Head of caudate nucleus (tissue), 42 donors: ENCODE data around the gene TEAD1.

Experiments
- DNase-seq, 42 donors: peaks; one replicate each; pipeline versions ENCODE4 v3.0.0 to v3.0.0-alpha.2; 2020 to 2021; ENCODE audit warnings: mixed read lengths in 7 of 42
- intact Hi-C: fragments of 100-400 bp; cut with DNase I; formaldehyde crosslinking; loops from one replicate; pipeline ENCODE4 v1.15.0; 2022

TEAD1 gene

GRCh38 chr11:12885717-12886239 is 211.6 kb downstream of the TEAD1 start:
- intact Hi-C loops: loop anchor here (5.0 kb wide), 1 partner anchor 208 kb away; no protein-coding TSS in a partner anchor

DNA sequence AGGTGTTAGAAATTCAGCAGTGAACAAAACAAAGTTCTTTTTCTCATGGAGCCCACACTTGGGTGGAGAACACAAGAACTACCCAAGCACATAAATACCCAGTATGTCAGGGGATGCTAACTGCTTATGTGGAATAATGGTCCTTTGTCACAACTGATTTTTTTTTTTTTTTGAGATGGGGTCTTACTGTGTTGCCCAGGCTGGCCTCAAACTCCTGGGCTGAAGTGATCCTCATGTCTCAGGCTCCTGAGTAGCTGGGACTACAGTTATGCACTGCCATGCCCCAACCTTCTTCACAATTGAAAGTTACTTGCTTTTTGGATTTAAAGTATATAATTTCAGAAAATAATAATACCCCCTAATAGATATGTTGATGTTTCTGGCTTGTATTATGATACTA is 212.3 kb downstream of the TEAD1 start:
- no peak for DNase-seq
- intact Hi-C loops: loop anchor here (5.0 kb wide), 1 partner anchor 209 kb away; no protein-coding TSS in a partner anchor

More at GRCh38 chr11:12885717-12886239, 211.6 kb downstream of the TEAD1 start:
- no peak for DNase-seq

- intact Hi-C loops: loop anchor here (5.0 kb wide), 1 partner anchor 211 kb away; no protein-coding TSS in a partner anchor
- DNase-seq: peak; percentile 57 to 94 (median 84)
These were observed 214.4 kb downstream of the TEAD1 start for GRCh38 chr11:12888525-12889158.

GRCh38 chr11:12889243-12889642 is 215.0 kb downstream of the TEAD1 start:
- intact Hi-C loops: loop anchor here (5.0 kb wide), 1 partner anchor 212 kb away; no protein-coding TSS in a partner anchor

GRCh38 chr11:12890476-12890875 is 216.3 kb downstream of the TEAD1 start:
- no peak for DNase-seq
- intact Hi-C loops: loop anchor here (5.0 to 10.0 kb wide), 2 partner anchors 558 to 836 kb away; no protein-coding TSS in a partner anchor

More at GRCh38 chr11:12889243-12889642, 215.0 kb downstream of the TEAD1 start:
- peak in 6 of 42 donors; percentile 11 to 62 (median 20) for DNase-seq

DNA sequence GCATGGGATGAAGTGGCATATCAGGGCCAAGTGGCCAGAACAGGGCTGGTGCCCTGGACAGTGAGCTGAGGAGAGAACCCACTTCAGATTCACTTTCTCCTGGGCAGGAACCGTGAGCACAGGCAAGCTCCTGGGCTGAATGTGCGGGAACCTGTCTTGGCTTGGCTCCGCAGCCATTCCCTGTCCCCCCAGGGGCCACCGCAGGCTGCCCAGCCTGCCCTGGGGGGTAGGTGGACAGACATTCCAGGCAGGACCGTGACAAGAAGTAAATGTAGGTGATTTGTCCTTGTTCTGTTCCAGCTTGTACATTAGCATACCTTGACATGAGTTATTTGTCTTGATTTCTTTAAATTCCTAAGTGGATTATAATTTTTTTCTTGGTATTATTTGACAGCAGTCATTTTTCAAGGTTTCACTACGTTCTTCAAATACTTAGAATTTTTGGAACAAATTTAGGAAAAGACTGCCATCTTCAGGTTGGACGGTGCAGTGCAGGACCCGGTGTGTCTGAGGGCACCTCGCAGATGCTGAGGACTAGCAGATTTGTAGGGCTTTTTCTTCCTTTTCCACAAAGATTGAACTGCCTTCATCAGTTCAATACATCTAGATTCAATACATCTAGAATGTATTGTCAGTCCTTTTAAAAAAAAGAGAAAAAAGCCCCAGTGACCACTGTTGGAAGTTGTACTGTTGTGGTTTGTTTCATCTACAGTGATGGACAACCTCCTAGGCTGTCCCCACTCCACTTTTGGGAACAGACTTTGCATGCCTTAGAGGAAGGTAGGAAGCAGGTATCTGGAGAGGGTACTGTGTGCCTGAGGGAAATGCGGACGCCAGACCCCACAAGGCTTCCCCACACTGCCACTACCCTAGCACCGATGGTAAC is 219.8 kb downstream of the TEAD1 start:
- peak in 41 of 42 donors; percentile 47 to 89 (median 77) for DNase-seq
- intact Hi-C loops: loop anchor here (5.0 to 10.0 kb wide), 2 partner anchors 562 to 839 kb away; no protein-coding TSS in a partner anchor

- intact Hi-C loops: loop anchor here (5.0 to 10.0 kb wide), 2 partner anchors 610 to 843 kb away; no protein-coding TSS in a partner anchor
- DNase-seq: peak in 11 of 42 donors; percentile 13 to 64 (median 29)
These were observed 223.2 kb downstream of the TEAD1 start for GRCh38 chr11:12897390-12897789.

DNA sequence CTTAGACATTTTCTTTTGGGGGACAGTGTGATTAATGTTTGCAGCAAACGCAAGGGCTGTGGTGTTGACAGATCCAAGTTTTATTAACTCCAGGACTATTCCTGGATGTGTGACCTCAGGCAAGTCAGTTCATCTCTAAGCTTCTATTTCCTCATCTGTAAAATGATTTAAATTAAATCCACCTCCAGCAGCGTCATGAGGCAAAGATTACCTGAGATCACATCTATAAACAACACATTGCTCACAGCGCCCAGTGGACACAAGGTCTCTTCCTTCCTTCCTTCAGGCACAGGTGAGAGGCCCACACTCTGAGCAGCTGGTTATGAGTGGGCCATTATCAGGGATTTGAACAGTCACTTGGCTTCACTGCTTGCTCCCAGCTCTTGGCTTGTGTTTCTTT is 223.6 kb downstream of the TEAD1 start:
- DNase-seq: no peak
- intact Hi-C loops: loop anchor here (5.0 to 10.0 kb wide), 2 partner anchors 611 to 843 kb away; no protein-coding TSS in a partner anchor

GRCh38 chr11:12900496-12900895 is 226.3 kb downstream of the TEAD1 start:
- intact Hi-C loops: no loop called here
- DNase-seq: no peak

- intact Hi-C loops: no loop called here
- DNase-seq: no peak
These were observed 227.1 kb downstream of the TEAD1 start for GRCh38 chr11:12901272-12901671.

DNA sequence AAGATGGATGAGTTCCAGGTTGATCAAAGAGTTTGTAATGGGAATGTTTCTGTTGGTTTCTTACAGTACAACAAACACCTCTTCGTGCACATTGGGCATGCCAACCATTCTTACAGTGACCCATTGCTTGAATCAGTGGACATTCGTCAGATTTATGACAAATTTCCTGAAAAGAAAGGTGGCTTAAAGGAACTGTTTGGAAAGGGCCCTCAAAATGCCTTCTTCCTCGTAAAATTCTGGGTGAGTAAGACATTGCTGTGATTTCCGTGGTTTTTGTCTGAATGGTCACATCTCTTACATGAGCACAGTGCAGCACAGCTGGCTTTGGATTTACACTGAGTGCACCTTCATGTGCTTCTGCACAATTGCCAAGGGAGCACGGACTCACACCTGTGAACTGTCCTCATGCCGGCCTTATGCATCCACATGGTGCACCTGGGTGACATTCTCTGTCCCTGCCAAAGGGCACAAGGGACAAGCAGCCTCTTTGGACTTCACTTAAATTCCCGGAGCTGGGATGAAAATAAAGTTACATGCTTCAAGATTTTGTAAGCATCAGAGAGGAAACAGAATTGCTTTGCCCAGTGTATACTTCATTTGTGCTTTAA is 227.8 kb downstream of the TEAD1 start:
- intact Hi-C loops: no loop called here
- DNase-seq: no peak

- intact Hi-C loops: no loop called here
- no peak for DNase-seq
These were observed 228.7 kb downstream of the TEAD1 start for GRCh38 chr11:12902791-12903486.

GRCh38 chr11:12905435-12905834 is 231.2 kb downstream of the TEAD1 start:
- peak in 1 of 42 donors; percentile 39 for DNase-seq
- intact Hi-C loops: no loop called here

- intact Hi-C loops: no loop called here
- no peak for DNase-seq
These were observed 232.3 kb downstream of the TEAD1 start for GRCh38 chr11:12906501-12906900.

DNA sequence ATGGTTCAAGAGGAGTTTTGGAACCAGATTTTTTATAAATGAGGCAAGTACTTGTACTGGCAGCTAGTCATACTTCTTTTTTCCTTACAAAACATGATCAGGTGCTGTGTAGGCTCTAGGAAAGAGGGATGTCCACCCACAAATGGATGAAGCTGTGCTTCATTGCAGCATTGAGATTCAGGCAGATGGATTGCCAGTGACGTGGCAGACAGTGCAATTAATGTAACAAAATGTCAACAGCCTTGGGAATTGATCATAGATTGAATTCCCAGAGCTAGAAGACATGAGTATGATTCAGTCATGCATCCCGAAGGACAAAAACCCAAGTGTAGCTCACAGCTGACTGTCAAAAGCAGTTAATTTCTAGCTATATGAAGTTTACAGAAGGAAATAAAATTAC is 235.7 kb downstream of the TEAD1 start:
- intact Hi-C loops: loop anchor here (10.0 kb wide), 1 partner anchor 245 kb away; no protein-coding TSS in a partner anchor
- peak in 12 of 42 donors; percentile 13 to 69 (median 37) for DNase-seq

DNA sequence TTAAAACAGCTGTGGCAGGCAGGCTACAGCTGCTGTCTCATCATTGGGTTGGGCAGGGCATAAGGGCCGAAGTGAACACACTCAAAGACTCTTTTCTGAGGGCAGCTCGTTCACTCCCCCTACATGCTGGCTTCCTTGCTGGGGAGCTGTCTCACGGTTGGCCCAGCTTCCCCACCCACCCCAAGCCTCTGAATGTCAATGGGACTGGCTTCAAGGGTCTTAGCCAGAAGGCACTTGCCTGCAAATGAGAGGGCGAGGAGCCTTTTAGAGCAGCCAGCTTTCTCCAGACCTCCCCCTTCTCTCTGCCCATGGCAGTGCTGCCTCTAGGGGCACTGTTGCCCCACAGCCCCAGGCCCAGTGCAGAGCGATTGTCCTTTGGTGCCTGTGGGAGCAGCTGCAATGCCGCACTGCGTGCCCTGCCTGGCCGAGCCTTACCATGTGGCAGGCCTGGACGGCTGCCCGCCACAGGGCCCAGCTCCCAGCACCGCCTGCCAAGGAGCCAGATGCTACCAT is 240.2 kb downstream of the TEAD1 start:
- peak; percentile 68 to 95 (median 90) for DNase-seq
- intact Hi-C loops: loop anchor here (10.0 kb wide), 1 partner anchor 240 kb away; no protein-coding TSS in a partner anchor

GRCh38 chr11:12915093-12915492 is 240.9 kb downstream of the TEAD1 start:
- DNase-seq: peak in 1 of 42 donors; percentile 10
- intact Hi-C loops: loop anchor here (10.0 kb wide), 1 partner anchor 240 kb away; no protein-coding TSS in a partner anchor

DNA sequence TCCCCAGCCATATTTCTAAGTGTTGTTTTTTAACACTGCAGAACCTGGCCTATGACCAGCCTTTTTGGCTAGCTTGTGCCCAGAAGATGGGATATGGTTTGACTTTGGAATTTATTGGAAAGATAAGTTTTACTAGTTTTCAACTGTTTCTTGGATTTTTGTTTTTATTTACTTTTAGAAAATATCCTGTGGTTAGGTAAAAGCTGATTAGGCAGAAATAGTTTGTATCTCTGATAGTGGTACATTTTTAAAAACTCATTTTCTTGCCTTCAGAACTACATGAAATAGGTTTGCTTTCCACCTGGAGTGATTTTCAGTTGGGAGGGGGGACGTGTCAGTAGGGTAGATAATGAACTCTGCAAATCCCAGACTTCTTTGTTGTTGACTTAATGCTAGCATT is 243.6 kb downstream of the TEAD1 start:
- intact Hi-C loops: loop anchor here (10.0 kb wide), 1 partner anchor 237 kb away; no protein-coding TSS in a partner anchor
- DNase-seq: no peak
